Activated T-helper 1 cell treated with Interleukin-2 at 50 U/mL for 16 hours (primary cell): ENCODE data around the gene GLRA2.
"Not testable (repeated sequence)": the region's sequence is repeated elsewhere in the genome, so short reads cannot be mapped to it uniquely, and the experiment has no call there.

Experiments
- DNase-seq: peaks from one replicate; pipeline ENCODE4 v3.0.0-alpha.2; 2020; ENCODE audit warnings: low read depth

The GLRA2 gene

DNA sequence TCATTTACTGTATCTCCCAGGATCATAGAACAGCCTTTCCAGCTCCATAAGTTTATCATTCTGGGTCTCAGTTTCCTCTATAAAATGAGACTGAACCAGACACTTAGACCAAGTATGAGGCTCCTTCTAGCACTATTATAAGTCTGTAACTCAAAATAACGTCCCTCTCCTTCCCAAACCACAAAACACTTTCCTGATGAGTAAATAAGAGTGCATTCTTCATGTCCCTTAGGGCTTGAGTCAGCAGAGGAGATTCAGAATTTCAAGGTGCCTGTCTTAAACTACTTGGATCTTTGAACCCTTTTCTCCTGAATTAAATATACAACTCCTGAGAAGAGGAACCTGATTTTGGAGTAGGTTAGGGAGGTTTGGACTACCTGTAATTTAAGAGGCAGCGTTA, 62.6 kb downstream of the GLRA2 start:
- DNase-seq: no peak

DNA sequence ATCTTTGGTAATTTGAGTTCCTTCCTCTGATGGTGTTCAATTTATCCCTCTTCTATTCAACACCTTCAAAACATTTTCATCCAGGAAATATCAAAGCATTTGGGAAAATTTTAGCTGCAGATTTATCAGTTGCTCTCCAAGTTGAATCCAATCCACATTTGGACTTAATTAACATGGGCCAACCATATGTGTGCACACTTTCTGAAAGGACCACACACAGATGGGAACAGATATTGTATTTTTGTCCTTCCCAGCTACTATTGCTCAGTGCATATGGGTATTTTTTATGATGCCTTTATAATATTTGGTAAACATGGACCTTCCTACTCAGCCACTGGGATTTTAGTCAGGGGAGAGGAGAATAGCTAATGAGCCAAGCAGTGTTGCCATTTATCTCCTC, 65.2 kb downstream of the GLRA2 start:
- no peak for DNase-seq

DNA sequence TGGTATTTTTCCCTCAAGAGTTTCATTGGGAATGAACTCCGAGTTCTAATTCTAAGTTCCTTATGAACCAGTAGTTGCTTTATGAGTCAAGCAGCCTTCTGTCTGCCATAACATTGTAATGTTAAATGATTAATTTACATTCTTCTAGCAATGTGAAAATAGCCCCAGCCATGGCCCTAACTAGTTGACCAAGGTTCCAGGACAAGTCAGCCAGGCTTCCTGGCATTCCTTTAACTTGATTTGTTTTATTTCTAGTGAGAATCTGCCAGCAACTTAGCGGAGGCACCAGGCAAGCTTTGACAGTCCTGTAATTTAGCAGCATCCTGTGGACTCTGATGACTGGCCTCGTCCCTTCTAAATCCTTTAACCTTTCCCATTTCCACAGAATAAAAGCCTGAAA, 69.0 kb downstream of the GLRA2 start:
- no peak for DNase-seq

DNA sequence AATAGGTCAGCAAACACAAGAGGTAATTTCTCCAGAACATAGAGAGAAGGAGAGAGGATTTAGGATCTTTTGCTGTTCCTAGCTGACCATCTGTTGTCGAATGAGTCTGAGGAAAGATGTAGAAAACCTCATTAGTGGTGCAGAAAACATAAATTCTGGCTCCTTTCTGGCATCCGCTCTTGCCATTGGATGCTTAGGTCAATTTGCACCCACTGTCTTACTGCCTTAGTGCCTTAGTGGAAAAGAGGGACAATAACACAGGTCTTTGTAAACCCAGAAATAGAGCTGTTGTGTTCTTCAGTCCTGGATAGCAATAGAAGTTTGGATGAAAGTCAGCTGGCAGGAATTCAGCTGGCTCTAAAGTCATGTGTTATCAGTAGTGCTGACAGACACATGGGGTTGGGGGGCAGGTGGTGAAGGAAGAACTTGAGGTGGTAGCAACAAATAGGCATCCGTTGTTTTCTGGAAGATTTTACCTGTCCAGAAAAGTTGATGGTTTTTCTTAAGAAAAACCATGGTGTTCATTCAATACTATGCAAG, 78.2 kb downstream of the GLRA2 start:
- no peak for DNase-seq

DNA sequence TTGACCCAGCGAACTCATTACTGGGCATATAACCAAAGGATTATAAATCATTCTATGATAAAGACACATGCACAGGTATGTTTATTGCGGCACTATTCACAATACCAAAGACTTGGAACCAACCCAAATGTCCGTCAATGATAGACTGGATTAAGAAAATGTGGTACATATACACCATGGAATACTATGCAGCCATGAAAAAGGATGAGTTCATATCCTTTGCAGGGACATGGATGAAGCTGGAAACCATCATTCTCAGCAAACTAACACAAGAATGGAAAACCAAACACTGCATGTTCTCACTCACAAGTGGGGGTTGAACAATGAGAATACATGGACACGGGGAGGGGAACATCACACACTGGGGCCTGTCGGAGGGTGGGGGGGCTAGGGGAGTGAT, 83.1 kb downstream of the GLRA2 start:
- DNase-seq: not testable (repeated sequence)

DNA sequence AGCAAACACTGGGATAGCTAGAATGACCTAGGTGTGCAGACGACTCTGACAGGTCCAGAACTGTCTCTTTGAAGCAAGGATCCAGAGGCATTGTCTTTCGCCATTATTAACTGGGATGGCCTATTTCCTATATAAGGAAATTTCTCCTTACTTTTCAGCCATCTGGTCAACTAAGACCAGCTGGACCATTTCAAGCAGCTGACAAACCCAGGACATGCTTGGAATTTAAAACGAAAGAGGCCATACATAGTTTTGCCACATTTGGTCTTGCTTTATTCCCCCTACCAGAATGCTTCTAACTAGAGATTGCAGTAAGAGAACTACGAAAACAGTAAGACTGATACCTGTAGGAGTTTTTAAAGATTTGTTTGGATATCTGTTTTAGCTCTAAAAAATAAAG, 87.0 kb downstream of the GLRA2 start:
- DNase-seq: no peak

DNA sequence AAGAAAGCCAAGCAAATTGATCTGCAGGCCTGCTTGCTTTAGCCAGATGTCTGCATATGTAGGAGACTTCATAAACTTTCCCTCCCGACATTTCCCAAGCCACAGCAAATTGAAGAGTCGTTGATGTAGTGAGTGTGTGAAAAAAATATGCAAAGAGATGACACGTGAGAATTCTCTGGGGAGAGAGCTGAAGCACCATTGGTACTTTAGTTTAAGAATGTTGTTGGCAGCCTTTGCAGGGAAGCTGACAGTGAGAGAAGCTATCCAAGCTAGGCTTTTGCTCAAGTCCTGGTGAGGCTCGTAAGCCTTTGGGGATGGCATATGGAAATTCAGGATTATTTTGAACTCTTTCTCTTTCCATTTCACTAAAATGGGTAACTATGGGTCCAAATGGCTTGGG, 87.5 kb downstream of the GLRA2 start:
- no peak for DNase-seq

DNA sequence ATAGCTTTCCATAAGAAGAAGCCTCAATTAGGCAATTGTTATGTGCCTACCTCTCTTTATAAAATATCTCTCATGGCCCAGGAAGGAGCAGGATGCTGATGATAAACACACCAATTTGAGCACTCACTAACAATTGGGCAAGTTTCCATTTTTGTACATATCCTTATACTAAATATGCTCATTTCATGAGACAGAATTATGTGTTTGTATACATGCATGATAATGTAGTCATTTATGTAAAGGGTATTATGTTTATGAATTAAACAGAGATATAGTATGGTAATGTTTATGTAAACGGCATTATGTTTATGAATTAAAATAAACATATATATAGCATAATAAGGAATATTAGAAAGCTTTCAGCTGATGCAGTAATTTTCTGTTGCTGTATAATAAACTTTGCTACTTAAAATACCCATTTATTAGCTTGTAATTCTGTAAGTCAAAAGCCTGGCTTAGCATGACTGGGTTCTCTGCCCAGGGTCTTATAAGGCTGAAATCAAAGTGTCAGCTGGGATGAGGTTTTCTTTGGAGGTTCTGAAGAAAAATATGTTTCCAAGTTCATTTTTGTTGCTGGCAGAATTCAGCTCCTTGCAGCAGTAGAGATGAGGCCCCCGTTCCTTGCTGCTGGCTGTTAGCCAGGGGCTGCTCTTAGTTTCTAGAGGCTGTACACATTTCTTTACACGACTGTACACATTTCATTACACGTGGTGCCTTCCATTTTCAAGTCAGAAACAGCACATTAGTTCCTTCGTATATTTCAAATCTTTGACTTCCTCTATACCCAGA, 89.0 kb downstream of the GLRA2 start:
- no peak for DNase-seq

DNA sequence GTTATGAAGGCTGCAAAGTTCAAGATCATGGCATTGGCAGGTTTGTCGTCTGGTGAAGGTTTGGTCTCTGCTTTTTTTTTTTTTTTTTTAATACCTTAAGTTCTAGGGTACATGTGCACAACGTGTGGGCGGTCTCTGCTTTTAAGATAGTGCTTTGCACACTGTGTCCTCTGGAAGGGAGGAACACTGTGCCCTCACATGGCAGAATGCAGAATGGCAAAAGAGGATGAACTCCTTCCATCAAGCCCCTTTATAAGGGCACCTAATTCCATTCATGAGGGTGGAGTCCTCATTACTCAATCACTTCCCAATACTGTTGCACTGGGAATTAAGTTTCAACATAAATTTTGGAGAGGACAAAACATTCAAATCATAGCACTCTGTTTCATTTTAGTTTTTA, 101.4 kb downstream of the GLRA2 start:
- DNase-seq: no peak

DNA sequence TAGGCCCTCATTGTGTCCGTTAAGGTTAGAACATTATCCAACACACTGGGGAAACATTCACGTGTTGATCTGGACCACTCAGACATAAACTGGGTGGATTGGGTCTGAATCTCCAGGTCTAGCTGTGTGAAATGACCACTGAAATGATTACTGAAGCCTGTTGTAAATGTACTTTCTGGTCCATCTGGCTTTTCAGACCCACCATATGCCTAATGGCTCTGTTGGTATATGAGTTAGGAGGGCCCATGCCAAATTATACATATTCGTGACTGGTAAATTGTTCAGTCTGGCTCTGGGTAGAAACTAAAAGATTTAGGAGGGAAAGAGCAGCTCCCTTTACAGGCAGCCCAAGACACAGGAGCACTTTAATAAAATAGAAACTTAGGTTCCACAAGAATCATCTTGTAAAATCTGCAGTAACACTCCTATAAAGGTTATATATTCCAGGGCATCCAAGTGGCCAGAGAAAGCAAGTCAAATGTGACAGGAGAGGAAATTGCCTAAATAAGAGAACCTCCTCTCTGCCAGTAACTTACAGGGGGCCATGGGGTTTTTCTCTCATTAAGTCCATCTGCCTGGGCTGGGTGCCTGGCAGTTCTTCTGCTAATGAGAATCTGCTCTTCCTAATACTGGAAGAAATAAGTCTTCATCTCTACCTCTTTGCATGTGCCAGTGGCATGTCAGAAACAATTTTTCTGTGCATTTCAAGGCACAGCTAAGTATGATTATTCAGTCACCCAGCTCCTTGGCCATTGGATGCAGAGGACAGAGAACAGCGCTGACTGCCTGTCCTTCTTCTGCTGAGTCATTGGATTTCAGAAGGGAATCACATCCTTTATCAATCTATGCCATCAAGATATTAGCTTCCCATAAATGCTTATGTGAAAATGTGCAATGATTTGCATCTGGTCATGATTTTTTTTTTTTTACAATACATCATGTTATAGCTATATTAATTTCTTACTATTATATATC, 112.6 kb downstream of the GLRA2 start:
- DNase-seq: no peak

DNA sequence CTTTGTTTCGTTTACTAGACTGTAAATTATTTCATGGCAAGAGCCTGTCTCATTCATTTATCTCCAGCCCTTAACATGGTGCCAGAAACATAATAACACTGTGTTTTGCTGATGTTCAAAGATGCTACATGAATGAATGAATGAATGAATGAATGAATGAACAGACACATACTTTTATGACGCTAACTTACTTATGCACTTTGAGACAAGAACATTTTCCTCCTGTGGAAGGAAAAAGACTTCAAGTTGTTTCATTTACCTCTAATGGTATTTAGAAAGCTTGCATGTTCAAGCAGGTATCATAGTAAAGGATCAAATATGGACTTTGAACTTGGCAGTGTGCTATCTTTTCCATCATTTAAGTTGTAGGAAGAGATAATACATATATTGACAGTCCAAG, 131.6 kb downstream of the GLRA2 start:
- DNase-seq: no peak

DNA sequence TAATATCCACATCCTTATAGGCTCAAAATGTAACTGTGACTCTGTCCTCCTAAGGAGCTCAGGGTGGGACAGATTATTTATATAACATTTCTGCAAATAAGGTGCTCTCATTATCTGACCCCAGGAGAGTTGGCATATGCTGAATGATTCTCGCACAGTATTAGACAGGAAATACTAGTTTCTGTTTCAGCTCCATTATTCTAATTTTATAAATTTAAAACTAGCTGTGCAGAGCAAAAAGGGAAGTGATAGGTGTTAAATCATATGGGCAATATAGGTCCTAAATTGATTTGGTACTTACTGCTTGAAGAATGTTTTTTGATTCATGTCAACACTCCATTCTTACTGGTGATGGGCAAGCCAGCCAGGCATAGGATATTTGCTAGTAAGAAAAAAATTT, 141.5 kb downstream of the GLRA2 start:
- no peak for DNase-seq

DNA sequence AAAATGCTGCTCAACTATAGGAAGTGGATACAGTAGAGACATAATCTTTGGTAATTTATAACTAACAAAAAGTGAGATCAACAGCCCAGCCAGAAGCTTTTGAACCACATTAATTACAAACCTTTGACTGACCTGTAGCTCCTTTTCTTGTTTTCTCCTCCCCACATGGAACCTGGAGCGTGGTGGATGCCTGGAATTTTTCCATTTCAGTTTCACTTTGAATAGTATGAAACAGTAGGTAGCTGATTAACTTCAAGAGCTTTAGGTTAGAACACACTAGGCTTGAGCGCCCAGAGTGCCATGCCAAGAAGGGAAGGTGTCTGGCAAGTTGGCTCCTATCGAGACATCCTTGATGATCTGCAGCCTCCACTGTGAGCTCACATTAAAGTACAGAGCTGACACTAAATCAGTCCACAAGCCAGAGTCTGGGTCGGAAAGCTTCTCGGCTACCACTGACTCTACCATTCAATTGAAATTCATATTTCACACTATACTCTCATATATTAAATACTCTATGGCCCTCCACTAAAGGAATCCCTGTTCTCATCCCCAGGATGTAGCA, 143.4 kb downstream of the GLRA2 start:
- no peak for DNase-seq

DNA sequence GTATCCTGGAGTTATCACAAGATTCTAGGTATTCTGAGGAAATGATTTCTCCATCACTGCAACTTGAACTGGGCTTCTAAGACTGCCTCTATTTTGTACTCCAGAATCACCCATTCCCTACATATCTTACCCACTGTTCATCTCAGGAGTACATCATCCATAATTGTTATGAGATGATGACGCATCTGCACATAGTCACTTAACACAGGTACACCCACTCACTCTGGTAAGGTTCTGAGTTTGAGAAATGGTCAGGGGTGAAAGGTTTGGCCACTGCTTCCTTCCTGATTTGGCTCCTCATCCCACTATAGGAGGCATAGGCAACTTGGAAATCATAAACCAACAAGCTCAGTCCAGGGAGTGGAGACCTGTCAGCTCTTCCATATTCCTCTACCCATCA, 143.9 kb downstream of the GLRA2 start:
- DNase-seq: no peak

DNA sequence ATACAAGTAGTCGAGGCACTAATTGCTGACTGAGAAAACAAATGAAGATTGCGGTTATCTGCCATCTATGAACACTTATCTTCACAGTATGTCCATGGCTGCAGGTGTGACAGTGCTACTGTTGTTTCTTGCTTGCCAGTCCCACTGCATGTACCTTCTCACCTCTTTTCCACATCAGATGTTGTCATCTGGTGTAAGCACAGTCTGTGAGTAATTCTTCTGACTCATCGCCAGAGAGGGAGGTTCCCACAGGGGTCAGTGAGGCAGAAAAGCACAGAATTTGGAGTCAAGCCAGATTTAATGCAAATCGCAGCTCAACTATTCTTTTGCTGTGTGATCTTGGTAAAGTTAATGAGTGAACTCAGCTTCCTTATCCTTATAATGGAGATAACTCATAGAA, 144.4 kb downstream of the GLRA2 start:
- DNase-seq: no peak

DNA sequence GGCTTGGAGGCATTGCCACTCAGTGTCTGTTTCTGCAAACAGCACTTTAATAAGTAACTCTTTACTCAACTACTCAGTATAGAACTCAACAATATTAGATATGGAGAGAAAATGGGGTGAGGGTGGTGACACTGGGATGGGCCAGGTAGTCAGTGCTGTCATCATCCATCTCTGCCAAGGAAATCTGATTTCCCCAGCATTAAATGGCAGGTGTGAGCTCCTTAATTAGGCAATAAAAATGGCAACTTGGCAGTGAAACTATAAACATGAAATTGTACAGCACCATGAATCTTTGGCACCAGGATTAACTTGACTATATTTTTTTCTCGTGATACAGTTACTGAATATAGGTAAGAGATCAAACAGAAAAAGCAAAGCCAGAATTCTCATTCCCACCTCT, 146.2 kb downstream of the GLRA2 start:
- no peak for DNase-seq

DNA sequence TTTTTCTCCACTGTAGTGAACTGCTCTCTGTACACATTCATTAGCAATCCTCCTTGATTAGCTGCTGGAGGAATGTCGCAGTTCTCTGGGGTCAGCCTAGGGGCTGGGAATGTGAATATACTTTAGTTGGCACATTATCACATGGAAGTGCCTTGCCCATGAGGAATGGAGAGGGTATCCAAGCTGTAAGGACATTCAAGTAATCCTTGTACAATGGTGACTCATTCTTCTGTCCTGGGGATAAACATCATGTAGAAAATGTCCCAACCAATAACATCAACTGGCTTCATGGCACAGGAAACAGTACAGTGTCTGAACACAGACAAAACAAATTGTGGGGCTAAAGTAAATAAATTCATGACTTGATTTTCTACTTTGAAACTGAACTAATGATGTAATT, 147.1 kb downstream of the GLRA2 start:
- no peak for DNase-seq

DNA sequence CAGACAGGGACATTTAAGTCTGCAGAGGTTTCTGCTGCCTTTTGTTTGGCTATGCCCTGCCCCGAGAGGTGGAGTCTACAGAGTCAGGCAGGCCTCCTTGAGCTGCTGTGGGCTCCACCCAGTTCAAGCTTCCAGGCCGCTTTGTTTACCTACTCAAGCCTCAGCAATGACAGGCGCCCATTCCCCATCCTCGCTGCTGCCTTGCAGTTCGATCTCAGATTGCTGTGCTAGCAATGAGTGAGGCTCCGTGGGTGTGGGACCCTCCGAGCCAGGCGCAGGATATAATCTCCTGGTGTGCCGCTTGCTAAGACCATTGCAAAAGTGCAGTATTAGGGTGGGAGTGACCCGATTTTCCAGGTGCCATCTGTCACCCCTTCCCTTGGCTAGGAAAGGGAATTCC, 159.0 kb downstream of the GLRA2 start:
- DNase-seq: not testable (repeated sequence)

DNA sequence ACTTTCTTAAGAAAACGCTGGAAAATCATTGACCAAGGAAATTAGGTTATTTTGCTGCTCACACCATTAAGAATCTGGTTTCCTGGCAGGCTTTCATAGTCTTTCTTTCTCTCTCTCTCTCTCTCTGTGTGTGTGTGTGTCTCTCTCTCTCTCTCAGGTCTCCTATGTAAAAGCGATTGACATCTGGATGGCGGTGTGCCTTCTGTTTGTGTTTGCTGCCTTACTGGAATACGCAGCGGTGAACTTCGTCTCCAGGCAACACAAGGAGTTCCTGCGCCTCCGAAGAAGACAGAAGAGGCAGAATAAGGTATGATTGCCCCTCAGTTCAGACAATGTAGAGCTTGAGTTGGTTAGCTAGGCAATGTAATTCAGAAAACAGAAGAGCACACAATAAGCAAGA, 161.2 kb downstream of the GLRA2 start:
- DNase-seq: no peak

DNA sequence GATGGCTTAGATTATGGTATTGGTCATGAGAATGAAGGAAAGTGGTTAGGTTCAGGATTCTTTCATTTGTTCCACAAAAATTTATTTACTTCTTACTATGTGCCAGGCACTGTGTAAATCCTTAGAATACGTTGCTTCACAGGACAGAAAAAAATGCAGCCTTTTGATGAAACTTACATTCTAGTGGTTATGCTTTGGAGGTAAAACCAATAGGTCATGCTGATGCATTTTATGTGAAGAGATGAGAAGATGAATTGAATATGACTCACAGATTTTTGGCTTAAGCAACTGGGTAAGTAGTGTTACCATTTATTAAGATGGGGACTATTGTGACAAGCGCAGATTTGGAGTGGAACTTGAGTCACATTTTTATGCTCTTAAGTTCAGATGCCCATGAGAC, 165.3 kb downstream of the GLRA2 start:
- no peak for DNase-seq

DNA sequence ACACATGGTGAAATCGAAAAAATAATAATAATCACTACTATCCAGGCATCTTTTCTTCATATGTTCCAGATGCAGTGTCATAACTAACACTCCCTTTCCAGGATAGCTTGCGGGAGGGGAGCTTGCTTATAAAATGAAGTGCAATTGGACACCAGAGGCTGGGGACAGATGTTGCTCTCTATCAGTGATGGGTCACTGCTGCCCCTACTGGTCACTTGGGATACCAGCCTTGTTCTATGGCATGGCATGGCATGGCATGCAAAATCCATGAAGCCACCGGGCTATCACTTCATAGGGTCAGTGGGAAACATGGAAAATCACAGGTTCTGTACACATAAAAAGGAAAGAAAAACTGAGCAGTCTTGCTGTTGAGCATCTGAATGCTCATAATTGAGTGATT, 168.1 kb downstream of the GLRA2 start:
- no peak for DNase-seq

DNA sequence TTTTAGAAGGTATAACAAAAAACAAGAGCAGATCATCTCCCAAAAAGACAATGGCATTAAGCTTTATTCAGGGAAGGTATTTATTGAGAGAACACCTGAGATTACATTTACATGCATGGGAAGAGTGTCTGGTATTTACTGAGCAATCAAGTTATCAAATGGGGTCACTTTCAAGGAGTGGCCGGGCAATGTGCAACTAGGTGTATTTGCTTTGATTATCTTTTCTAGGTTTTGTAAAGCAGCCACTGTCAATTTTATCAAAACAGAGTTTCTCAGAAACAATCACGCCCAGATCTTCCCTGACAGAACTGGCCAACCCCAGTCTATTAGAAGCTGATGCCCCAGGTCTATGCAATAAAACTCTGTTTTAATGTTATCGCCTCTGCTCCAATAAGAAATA, 169.5 kb downstream of the GLRA2 start:
- no peak for DNase-seq

DNA sequence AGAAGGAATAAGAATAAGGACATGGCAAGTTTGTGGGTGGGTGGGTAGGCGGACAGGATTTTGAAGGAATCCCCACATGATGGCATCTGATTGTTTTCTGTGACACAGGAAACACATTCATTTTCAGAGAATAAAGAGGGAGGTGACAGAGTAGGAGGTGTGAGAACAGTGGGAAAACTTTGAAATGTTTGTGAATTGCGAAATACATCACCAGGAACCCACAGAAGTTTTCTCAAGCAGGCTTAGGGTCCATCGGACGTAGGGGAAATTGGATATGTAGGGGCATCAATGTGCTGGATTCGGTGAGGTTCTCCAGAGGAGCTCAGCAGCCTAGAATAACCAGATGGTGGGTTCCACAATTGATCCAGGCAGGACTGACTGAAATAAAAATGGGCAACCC, 171.6 kb downstream of the GLRA2 start:
- DNase-seq: no peak
